Nephron progenitor cell (in vitro differentiated cells): ENCODE results near the gene TLDC2.
A peak's percentile ranks its signal among the peaks of the same experiment; 100 is the strongest.
"Not testable (repeated sequence)": the region's sequence is repeated elsewhere in the genome, so short reads cannot be mapped to it uniquely, and the experiment has no call there.

Experiments used
- DNase-seq: peaks from one replicate; pipeline ENCODE4 v3.0.0; 2021
- H3K27ac Mint-ChIP-seq: 2 replicates; pipeline ENCODE4 v1.8.0; 2021; ENCODE audit warnings: mild to moderate bottlenecking, moderate library complexity, mixed read lengths
- H3K27me3 Mint-ChIP-seq: 2 replicates; pipeline ENCODE4 v1.8.0; 2021; ENCODE audit warnings: mild to moderate bottlenecking, low read depth, mixed read lengths; ENCODE audit not compliant: poor library complexity
- H3K36me3 Mint-ChIP-seq: 2 replicates; pipeline ENCODE4 v1.8.0; 2021; ENCODE audit warnings: low read depth, mixed read lengths
- H3K4me1 Mint-ChIP-seq: 2 replicates; pipeline ENCODE4 v1.8.0; 2021; ENCODE audit warnings: mixed read lengths
- H3K4me3 Mint-ChIP-seq: 2 replicates; pipeline ENCODE4 v1.8.0; 2021; ENCODE audit warnings: mild to moderate bottlenecking, moderate library complexity, mixed read lengths
- H3K9me3 Mint-ChIP-seq: 2 replicates; pipeline ENCODE4 v1.8.0; 2021; ENCODE audit warnings: mild to moderate bottlenecking, moderate library complexity, mixed read lengths
- CTCF ChIP-seq: fragments of 200-600 bp; sonication (generic); IDR thresholded peaks from 2 replicates; pipeline ENCODE4 v1.5.0; 2021; ENCODE audit warnings: antibody characterized with exemption

TLDC2 gene

DNA sequence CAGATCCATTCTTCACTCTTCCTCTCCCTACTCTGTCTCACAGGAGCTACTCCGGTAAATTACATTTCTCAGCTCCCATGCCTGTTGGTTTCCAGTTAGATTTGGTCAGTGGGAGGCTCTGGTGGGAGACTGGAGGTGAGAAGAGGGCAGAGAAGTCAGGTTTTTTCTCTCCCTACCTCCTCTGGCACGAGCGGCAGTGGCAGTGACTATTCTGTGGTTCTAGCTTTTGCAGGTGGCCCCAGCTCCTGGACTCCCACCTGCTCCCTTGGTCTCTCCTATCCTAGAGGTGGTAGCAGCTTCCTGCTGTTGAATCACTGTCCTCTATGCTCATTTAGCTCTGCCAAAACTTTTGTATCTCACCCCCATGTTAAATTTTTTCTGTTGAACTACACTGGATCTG lies 17.9 kb downstream of the TLDC2 start:
- H3K4me1 Mint-ChIP-seq: peaks cover 5% of the 10 kb centered on the region
- no peak overlapping the region for H3K27ac Mint-ChIP-seq
- no peak for DNase-seq
- no peaks in the 10 kb centered on the region for H3K36me3 Mint-ChIP-seq
- H3K4me3 Mint-ChIP-seq: no peak overlapping the region
- H3K27me3 Mint-ChIP-seq: peaks cover 3% of the 10 kb centered on the region
- H3K9me3 Mint-ChIP-seq: no peaks in the 10 kb centered on the region
- no peak for TF ChIP-seq CTCF

- Mint-ChIP-seq H3K27ac (peak overlapping the region; percentile 6), H3K9me3 (no peaks in the 10 kb centered on the region), H3K27me3 (peaks cover 6% of the 10 kb centered on the region), H3K36me3 (no peaks in the 10 kb centered on the region), H3K4me3 (no peak overlapping the region), H3K4me1 (no peaks in the 10 kb centered on the region)
- DNase-seq: no peak
- TF ChIP-seq CTCF: no peak
These were observed 19.1 kb downstream of the TLDC2 start for GRCh38 chr20:36895036-36895435.

DNA sequence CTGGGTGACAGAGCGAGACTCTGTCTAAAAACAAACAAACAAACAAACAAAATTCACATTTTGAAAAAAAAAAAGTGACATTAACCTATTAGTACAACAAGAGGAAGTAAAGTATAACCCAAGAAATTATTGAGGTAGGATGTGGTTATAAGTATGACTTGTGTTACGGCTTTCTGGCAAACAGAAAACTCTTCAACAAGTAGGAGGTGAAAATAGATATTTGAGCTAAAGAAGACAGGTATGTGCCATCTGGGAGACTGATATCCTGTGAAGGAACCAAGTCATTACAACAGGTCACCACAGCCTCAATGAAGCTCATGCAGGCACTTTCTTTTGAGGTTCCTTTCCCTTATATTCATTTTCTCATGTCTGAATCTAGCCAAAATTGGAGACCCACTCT lies 28.8 kb downstream of the TLDC2 start:
- H3K9me3 Mint-ChIP-seq: no peaks in the 10 kb centered on the region
- H3K27me3 Mint-ChIP-seq: peaks cover 8% of the 10 kb centered on the region
- no peak overlapping the region for H3K4me3 Mint-ChIP-seq
- H3K27ac Mint-ChIP-seq: no peak overlapping the region
- H3K4me1 Mint-ChIP-seq: no peaks in the 10 kb centered on the region
- no peak for TF ChIP-seq CTCF
- DNase-seq: no peak
- H3K36me3 Mint-ChIP-seq: peaks cover 18% of the 10 kb centered on the region

- peaks cover 20% of the 10 kb centered on the region for H3K36me3 Mint-ChIP-seq
- not testable (repeated sequence) for DNase-seq, H3K4me1 Mint-ChIP-seq, H3K27me3 Mint-ChIP-seq, H3K9me3 Mint-ChIP-seq, H3K4me3 Mint-ChIP-seq, H3K27ac Mint-ChIP-seq
These were observed 29.6 kb downstream of the TLDC2 start for GRCh38 chr20:36905566-36905965.

GRCh38 chr20:36906086-36906485 lies 30.1 kb downstream of the TLDC2 start:
- not testable (repeated sequence) for H3K4me3 Mint-ChIP-seq, DNase-seq, H3K27me3 Mint-ChIP-seq, H3K4me1 Mint-ChIP-seq, H3K9me3 Mint-ChIP-seq, H3K27ac Mint-ChIP-seq
- H3K36me3 Mint-ChIP-seq: peaks cover 20% of the 10 kb centered on the region

DNA sequence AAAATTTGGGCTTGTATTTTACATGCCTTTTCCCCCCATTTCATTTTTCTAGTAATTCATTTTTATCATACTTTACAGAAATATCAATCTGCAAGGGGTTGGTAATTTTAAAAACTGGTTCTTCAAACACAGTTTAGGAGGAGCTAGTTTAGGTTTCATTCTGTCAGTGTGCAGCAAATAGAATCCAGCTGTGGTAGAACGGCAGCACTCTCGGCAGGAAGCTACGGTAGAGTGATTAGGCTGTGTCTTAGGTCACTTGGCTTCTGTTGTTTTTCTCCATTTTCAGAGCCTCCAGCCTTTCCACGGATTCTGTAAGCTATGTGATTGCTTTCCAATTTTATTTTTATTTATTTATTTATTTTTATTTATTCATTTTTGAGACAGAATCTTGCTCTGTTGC lies 32.7 kb downstream of the TLDC2 start:
- peaks cover 5% of the 10 kb centered on the region for H3K36me3 Mint-ChIP-seq
- no peaks in the 10 kb centered on the region for H3K4me1 Mint-ChIP-seq
- no peaks in the 10 kb centered on the region for H3K9me3 Mint-ChIP-seq
- H3K27ac Mint-ChIP-seq: no peak overlapping the region
- no peak for DNase-seq
- H3K27me3 Mint-ChIP-seq: no peaks in the 10 kb centered on the region
- TF ChIP-seq CTCF: no peak
- H3K4me3 Mint-ChIP-seq: no peak overlapping the region

DNA sequence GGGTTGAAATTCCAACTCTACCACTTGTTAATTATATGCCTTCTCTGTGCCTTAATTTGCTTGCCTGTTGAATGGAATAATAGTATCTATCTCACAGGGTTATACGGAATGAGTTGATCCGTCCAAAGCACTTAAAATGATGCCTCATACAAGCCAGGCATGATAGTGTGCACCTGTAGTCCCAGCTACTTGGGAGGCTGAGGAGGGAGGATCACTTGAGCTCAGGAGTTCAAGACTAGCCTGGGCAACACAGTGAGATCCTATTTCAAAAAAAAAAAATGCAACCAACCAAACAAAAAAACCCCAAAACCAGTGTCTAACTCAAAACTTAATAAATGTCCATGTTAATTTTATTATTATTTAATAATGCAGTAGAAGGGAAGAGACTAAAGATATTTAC lies 40.3 kb downstream of the TLDC2 start:
- no peak for DNase-seq
- Mint-ChIP-seq H3K36me3 (no peaks in the 10 kb centered on the region), H3K27me3 (no peaks in the 10 kb centered on the region), H3K27ac (no peak overlapping the region), H3K4me3 (no peak overlapping the region), H3K9me3 (no peaks in the 10 kb centered on the region), H3K4me1 (no peaks in the 10 kb centered on the region)
- TF ChIP-seq CTCF: no peak
